NCI-H2107 (cell line): ENCODE data around the gene LUC7L.

ENCODE experiments used
- DNase-seq: peaks from one replicate; lab custom pipeline; 2025; lab: John Stamatoyannopoulos, UW

The LUC7L gene

GRCh38 chr16:140175-140857 lies 88.9 kb downstream of the LUC7L start:
- DNase-seq = no peak
